GM19397 (cell line): ENCODE results near the gene DOC2A.
"Not testable (repeated sequence)": the region's sequence is repeated elsewhere in the genome, so short reads cannot be mapped to it uniquely, and the experiment has no call there.

ENCODE experiments used
- ATAC-seq: cut with Tn5 transposase; IDR thresholded peaks from one replicate; pipeline ENCODE4 v1.9.1; 2021; ENCODE audit warnings: mild to moderate bottlenecking, moderate library complexity; ENCODE audit not compliant: unreplicated experiment

Gene DOC2A

GRCh38 chr16:30010844-30011713 lies at the start of gene DOC2A:
DOC2A (minus strand) TSS chr16:30011027; CDS start chr16:30010222, 805 bp downstream.
- ATAC-seq: no peak

- ATAC-seq: no peak
Observed at GRCh38 chr16:30060346-30060745, 49.5 kb upstream of the DOC2A start.

GRCh38 chr16:30054959-30055553 lies 44.2 kb upstream of the DOC2A start:
- ATAC-seq: no peak

- no peak for ATAC-seq
Observed at GRCh38 chr16:30054451-30054850, 43.6 kb upstream of the DOC2A start.

GRCh38 chr16:30053376-30054015 lies 42.7 kb upstream of the DOC2A start:
- ATAC-seq: peak; percentile 9

GRCh38 chr16:30052671-30053372 lies 42.0 kb upstream of the DOC2A start:
- peak; percentile 84 for ATAC-seq

GRCh38 chr16:30051518-30051917 lies 40.7 kb upstream of the DOC2A start:
- no peak for ATAC-seq

- ATAC-seq: no peak
Observed at GRCh38 chr16:30049871-30050270, 39.0 kb upstream of the DOC2A start.

- ATAC-seq: no peak
Observed at GRCh38 chr16:30046588-30046987, 35.8 kb upstream of the DOC2A start.

GRCh38 chr16:30046178-30046577 lies 35.4 kb upstream of the DOC2A start:
- ATAC-seq: no peak

- ATAC-seq: no peak
Observed at GRCh38 chr16:30041841-30042240, 31.0 kb upstream of the DOC2A start.

GRCh38 chr16:30040690-30041089 lies 29.9 kb upstream of the DOC2A start:
- not testable (repeated sequence) for ATAC-seq

- no peak for ATAC-seq
Observed at GRCh38 chr16:30040221-30040620, 29.4 kb upstream of the DOC2A start.

- ATAC-seq: no peak
Observed at GRCh38 chr16:30033270-30033669, 22.4 kb upstream of the DOC2A start.

- ATAC-seq: no peak
Observed at GRCh38 chr16:30032083-30032819, 21.4 kb upstream of the DOC2A start.

- no peak for ATAC-seq
Observed at GRCh38 chr16:30031477-30031918, 20.7 kb upstream of the DOC2A start.

- no peak for ATAC-seq
Observed at GRCh38 chr16:30030841-30031413, 20.1 kb upstream of the DOC2A start, which contains the start of gene TLCD3B. TLCD3B (minus strand) TSS chr16:30031271; CDS start chr16:30030527, 744 bp downstream.

- no peak for ATAC-seq
Observed at GRCh38 chr16:30030011-30030685, 19.3 kb upstream of the DOC2A start.

- ATAC-seq: no peak
Observed at GRCh38 chr16:30028438-30029076, 17.7 kb upstream of the DOC2A start.
